ENCODE measurements around the gene BHLHA15.
A peak's percentile ranks its signal among the peaks of the same experiment; 100 is the strongest.

The BHLHA15 gene

DNA sequence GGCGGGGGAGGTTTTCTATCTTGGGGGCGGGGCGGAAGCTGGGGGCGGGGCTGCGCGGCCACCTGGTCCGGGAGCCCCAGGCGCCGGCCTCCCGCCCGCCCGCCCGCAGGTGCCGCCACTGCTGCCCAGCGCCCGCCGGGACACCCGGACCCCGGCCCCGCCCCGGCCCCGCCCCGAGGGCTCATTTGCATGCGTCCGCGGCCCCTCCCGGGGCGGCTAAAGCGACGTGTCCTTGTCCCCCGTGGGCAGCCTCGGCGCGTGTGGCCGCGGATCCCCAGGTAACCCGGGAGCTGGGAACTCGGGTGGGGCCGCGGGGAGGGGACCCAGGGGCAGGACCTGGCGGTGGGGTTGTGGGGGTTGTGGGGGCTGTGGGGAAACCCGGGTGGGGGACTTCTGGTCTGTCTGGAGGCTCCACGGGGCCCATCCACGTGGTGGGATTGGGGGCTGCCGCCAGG is at the start of gene BHLHA15:
Gene BHLHA15, plus strand, starts transcription at position 219 of the 455 bp plus-strand sequence. CDS start 871 bp downstream, outside the sequence.
- peak; percentile 31 for DNase-seq

DNA sequence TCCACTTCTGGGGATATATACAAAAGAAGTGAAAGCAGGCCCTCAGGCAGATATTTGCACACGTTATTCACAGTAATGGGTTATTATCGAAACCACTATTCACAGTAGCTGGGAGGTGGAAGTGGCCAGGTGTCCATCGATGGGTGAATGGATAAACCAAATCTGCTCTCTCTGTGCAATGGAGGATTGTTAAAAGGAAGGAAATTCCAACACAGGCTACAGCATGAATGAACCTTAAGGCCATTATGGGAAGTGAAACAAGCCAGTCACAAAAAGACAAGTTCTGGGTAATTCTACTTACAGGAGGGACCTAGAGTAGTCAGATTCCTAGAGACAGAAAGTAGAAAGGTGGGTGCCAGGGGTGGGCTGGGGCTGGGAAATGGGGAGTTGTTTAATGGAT is 48.5 kb upstream of the BHLHA15 start:
- DNase-seq = no peak

DNA sequence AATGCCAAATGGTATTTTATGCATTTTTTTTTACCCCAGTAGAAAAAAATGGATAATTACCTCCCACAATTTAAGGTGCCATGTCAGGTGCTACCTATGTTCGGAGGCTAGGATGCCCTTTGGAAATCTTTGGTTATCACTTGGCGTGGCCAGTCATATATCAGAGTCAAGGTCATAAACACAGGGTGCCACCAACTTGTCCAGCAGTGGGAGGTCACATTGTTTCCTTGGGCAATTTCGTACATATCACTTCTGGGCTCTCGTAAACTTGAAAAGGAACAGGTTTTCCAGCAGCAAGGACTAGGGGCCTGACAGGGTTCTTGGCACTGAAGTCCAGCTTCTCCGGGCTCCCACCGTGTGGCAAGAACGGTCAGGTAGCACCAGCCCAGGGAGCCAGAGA is 48.0 kb upstream of the BHLHA15 start:
- DNase-seq = no peak

DNA sequence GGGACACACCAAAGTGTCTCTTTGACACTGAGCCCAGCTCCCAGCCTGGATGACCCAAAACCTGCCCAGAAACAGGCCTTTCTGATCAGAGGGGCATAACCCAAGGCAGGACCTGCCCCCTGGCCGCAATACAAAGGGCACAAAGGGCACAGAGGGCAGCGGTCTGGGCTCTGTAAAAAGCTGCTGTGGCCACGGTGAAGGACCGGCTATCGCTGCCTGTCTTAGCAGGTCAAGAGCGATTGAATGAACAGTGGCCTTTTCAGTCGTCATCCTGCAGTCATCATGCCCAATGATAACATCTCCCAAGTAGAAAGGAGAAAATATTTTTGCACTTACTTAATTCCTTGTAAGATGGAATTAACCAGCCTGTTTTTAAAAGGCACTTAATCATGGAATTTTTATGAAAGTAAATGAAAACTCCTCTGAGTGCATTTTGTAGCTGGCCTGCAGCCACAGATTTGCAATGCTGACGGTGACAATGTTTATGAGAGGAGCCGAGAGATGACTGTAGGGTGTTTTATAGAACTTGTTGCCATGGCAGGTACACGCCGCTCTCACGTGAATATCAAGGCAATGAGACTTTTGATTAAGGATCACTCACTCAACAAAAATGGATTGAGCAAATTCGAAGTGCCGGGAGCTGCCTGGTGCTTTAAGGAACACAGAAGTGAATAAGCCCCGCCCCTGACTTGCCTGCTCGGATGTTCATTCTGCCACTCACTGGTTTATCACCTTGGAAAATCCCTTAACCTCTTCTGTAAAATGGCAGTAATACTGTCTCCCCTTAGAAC is 47.3 kb upstream of the BHLHA15 start:
- DNase-seq = no peak

DNA sequence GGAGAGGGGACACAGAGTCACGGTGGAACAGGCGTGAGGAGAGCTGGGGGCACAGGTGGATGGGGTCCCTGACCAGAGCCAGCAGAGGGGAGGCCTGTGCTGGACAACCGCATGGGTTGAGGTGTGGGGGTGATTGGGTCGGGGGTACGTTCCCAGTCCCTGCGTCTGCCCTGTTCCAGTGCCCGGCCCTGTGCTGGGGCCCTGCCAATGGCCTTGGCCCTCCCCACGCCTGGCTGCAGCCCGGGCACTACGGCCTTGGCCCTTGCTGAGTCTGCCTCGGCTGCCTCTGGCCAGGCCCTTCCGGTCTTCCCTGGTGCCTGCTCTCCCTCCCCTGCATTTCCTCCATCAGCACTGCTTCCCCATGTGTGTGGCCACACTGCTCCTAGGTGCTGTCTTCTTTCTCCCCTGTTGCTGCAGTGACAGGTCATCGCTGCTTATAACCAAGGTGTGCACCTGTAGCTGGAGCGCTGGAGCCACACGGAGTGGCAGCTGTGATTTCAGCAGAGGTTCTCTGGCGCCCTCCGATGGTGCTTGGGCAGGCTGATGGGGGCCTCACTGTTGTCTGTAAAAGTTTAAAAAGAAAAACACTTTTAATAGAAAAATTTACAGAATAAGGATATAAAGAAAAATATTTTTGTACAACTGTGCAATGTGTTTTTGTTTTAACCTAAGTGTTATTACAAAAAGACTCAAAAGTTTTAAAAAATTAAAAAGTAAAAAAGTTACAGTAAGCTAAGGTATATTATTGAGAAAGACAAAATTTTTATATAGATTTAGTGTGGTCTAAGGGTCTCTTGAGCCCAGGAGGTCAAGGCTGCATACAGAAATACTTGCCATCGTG is 45.2 kb upstream of the BHLHA15 start:
- peak; percentile 54 for DNase-seq

DNA sequence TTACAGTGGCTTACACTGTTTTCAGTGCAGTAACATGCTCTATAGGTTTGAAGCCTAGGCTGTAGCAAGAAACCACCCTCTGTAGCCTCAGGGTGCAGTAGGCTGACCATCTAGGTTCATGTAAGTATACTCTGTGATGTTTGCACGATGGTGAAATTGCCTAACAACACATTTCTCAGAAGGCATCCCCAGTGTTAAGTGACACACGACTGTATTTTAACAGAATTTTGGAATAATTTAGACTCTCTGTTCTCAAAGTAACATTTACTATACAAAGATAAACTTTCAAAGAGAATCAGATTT is 44.6 kb upstream of the BHLHA15 start:
- no peak for DNase-seq

DNA sequence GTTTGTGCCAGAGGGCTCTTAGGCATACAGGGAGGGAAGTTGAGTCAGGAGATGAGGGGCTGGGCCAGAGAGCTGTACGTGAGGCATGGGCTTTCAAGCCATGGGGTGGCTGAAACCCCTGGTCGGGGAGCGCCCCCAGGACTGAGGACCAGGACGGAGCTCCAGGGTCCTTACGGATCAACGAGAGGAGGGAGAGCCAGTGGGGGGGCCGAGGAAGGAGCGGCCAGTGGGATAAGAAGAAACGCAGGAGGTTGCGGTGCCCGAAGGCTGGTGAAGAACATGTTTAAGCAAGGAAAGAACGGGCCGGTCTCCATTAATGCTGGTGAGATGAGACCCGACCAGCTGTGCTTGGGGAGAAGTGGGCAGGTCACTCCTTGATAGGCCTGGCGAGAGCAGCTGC is 43.6 kb upstream of the BHLHA15 start:
- no peak for DNase-seq

DNA sequence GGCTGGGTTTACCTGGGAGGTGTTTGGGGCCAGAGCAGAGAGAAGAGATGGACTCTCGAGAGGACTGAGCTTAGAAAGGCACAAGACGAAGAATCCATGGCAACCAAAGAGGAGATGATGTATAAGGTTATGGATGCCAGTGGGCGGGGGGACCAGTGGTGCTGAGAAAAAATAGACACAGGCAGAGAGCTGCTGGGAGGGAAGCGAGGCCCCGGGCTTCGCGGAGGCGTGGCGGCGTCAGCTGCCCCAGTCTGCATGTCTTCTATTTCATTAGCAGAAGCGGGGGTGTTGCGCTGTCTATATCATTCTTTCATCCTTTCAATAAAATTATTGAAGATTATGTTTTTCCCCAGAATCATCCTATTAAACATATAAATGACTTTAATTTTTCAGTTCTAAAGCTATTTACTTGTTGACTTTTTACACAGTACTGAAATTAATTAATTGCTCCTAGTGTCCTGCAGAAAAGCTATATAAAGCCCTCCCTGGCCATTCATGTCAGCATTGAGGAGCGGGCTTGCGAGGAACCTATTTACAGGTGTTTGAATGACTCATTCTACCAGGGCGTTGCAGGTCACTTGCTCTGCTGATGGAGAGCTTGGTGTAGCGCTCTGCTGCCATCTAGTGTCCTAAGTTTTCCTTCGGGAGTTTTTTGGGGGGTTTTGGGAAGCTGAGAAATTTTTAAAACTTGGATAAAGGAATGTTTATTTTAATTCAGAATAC is 42.9 kb upstream of the BHLHA15 start:
- peak; percentile 78 for DNase-seq

DNA sequence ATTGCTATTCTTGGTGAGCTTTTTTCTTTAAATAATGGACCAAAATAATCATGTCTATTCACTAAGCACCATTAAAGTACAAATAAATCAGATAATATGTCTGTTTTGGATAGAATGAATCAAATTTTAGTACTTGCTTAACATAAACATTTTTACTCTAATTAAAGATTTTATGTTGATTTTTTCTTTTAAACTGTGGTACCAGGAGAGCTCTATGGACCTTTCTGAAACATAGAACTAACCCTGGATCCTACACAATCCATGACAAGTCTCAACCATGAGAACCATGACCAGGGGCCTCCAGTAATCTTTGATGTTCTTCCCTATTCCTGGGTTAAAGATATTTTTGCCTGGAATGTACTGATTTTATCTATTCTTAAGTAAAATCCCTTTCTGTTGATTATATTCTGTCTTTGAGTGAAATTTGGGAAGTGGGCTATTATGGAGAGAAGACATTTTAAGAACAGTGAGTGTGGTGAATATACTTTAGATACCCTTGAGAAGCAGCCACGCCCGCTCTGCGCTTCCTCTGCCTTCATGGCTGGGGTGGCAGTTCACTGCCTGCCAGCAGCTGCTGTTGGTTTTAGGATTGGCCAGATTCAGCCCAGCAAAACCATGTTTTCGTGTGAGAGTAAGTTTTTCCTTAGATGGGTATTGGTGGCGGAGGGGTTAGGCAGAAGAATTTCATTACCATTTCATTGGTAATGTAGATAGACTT is 42.2 kb upstream of the BHLHA15 start:
- DNase-seq = no peak

DNA sequence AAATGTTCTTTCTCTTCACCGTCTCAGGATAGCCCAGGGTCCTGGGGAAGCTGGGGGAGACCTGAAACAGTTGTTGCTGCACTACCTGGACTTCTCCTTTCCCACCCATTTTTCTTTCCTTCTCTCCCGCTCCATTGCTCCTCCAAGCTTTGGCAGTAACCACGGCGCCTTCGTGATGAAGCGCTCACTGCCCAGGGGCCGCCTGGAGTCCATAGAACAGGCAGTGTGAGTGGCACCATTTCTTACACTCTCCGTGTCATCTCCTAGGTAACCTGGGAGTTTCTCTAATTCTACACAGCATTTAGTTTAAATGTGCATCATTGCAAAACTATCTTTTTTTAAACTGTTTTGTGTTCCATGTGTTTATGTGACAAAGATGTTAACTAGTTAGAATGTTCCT is 40.3 kb upstream of the BHLHA15 start:
- DNase-seq = no peak

DNA sequence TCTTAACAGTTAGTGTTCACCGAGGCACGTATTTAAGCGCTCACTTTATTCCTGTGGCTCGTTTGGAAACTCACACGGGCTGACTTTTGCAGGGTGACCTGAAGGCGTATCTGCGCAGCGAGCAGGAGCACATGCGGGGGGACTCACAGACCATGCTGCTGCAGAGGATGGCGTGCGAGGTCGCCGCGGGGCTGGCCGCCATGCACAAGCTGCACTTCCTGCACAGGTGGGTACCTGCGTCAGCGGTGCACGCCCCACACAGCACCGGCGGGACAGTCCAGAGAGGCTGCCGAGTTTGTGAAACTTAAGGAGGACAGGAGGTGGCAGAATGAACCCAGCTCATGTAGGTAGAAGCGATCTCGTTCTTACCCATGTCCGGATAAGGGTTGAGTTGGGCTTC is 39.8 kb upstream of the BHLHA15 start:
- no peak for DNase-seq

DNA sequence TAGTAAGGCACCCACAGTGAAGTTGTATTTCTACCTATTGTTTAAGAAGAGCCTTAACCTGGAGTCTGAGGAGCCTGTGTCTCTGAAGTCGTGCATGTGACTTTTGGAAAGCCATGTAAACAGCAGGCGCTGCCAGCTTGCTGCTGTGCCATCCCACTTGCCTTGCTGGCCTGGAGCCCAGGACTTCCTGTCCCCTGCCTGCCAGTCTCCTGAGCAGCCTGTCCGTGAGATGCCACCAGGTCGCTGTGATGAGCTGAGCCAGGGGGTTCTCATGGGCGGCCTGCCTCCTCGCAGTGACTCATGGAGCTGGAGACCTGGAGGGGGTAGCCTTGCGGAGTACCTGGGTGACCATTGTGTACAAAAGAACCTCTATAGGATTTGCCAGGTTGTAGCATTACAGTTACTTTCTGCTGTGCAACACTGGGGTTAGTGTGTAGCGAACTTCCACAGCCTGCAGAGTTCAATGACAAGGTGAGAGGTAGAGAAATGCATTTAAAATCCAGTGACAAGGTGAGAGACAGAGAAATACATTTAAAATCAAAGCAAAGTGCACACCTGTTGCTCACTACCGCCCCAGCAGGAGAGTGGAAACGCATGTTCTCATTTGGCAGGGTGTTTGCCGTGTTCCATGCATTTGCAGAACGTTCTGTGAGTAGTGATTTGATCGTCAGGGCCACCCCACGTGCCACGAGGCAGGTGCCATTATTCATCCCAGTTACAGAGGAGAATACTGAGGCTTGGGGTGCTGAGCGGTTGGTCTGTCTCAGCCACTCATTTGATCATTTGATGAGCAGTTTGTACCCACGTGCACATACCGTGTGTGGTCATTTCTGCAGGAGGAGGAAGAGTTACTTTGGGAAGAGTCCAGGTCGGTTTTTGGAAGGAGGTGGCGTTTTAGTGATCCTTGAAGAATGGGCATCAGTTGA is 36.6 kb upstream of the BHLHA15 start:
- no peak for DNase-seq

DNA sequence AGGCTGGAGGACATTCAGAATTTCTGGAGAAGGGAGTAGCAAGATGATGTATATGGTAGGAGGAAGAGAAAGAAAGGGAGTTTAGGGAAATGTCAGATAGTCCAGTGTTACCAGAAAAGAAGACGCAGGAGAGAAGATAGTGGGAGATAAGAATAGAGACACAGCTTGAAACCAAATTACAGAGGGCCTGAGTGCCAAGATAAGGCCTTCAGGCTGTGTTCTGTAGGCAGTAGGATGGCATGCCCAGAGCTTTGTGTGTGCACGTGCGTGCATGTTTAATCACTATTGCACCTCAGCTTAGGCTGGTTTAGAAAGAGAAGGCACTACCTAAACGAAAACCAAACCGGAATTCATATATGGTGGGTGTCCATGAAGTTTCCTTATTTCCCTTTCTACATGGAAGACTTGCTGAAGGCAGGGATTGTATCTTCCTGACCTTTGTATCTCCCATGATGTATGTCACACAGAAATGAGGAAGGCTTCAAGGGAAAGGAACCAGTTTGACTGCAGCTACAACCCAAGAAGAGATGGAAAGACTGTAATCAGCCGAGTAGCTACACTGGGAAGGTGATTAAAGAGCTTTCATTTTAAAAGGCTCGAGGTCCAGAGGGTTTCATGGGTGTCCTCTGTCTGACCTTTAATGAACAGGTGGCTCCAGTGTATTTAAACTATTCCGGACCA is 35.8 kb upstream of the BHLHA15 start:
- DNase-seq = no peak

DNA sequence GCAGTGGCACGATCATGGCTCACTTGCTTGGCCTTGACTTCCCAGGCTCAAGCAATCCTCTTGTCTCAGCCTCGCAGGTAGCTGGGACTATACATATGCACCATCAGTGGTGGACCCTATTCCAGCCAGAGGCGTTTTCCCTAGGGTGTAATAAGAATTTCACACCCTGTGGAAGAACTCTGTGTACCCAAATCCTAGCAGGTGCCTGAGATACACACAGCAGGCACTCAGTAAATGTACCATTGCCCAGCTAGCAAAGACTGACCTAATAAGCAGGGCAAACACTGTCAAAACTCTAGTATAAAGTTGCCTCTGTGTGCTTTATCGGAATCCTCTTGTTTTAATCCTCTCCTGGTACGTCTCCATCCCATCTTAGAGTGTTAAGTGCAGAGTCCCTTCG is 33.7 kb upstream of the BHLHA15 start:
- no peak for DNase-seq

DNA sequence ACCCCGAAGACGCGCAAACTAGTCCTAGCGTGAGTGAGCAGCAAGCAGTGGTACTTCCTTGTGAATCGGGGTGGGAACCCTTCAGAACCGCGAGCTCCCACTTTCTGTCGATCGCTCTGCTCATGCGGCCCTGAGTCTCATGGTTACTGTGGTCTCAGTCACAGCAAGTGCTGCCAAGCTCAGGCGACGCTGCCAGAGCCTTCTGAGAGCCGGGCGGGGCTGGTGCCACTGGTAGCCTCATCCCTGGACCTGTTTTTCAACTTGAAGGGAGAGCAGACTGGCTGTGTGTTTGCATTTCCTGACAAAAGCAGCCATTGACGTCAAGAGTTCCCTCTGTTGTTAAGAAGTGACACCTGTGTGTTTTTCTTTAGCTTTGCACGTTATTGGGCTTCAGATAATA is 32.9 kb upstream of the BHLHA15 start:
- no peak for DNase-seq

DNA sequence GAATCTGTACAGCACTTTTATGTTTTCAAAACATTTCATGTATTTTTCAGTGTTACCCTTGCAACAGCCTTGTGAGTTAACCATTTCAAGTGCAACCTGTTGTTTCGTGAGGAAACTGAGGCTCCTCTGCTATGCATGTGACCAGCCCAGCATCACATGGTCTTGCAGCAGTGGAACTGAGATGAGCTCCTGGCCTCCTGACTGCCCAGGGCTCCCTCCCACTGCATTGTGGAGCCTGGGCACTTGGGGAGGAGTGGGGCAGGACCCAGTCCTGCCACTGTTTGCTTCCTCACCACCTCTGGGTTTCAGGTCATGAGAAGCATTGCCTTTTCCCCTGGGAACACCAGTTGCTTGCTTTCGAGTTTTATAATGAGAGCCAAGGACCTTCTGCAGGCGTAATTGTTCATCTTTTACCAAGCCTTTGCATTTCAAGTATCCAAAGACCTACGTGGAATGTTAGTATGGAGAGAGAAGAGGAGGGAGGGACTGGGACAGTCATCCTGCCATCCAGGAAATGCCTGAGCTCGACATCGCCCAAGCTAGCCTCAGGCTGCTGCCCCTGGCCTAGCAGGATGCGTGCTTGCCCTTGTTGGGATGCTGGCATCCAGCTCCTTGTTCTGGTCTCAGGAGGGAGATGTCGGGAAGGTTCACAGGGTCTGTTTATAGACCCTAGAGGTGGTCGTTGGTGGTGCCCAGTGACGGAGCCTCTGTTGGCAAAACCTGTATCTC is 32.3 kb upstream of the BHLHA15 start:
- DNase-seq = no peak

DNA sequence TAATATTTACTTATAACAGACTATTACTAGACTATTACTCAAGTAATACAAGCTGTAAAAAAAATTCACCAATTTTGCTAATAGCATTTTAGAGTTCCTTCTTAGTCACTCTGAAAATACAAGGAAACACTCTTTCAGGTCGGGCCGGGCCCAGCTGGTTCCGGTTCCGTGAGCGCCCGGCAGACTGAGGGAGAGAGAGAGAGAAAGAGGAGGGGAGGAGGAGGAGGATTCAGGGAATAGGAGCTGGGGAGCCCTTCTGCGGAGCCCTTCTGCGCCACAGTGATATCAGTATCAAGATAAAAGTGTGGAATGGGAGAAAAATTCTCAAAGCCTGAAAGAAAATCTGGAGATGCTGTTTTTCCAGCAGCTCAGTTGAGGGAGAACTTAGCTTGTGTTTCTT is 30.5 kb upstream of the BHLHA15 start:
- no peak for DNase-seq

DNA sequence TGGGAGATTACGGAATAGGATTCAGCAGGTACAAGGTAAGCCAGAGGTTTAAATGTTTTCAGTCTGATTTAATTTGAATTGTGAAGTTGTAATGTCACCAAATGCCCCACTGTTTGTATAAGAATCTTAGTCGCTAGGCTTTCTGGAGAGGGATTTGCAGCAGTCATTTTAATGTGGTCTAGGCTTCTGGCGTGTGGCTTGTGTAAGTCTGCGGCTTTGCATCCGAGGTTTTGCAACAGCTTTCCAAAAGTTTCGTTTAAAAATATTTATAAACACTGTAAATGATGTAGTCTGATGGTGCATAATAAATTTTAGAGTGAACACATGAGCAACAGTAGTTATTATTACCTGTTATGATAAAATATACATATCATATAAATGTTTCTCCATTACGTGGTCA is 26.1 kb upstream of the BHLHA15 start:
- no peak for DNase-seq

DNA sequence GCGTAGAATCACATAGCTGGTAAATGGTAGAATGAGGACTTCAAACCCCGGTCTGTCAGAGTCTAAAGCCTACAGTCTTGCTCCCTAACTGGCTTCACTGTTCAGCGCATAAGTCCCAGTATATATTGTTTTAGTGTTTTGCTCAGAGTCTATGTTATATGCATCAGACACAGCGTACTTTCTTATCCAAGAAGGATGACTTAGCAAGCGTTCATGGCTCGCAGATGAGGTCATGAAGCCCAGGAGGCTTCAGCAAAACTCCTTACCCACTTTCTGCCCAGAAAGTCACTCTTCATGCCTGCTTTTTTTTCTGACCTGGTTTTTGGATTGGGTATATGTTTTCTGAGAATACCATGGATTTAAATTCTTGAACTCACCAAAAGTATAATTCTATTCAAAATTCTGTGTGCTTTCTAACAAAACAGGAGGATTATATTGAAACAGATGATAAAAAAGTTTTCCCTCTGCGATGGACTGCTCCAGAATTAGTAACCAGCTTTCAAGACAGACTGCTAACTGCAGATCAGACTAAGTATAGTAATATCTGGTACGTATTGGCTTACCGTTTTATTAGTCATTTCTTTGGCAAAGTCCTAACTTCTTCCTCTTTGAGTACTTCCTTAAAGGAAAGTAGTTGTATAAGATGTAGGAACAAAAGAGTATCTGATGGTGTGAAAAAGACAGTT is 24.6 kb upstream of the BHLHA15 start:
- DNase-seq = no peak

DNA sequence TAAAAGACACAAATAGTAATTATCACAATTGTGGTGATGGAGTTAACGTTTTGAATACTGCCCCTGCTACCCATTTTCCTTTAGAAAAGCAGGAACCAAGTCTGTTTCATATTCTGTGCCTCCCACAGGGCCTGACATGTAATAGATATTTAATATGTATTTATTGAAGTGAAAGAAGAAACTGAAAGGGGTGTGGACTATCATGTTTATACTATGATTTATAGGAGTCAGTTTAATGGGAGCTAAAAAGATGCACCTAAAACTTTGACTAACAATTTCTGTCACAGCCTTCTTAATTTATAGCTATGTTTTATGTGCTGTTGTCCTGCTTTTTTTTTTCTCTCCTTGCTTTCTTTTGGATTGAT is 24.1 kb upstream of the BHLHA15 start:
- DNase-seq = no peak
